SK-N-SH treated with all-trans-retinoic acid at 6 μM for 48 hours (cell line): ENCODE results near the gene KRTAP1-4.
"Not testable (repeated sequence)": the region's sequence is repeated elsewhere in the genome, so short reads cannot be mapped to it uniquely, and the experiment has no call there.

Experiments
- ESRRG ChIP-seq: fragments of 250-450 bp; sonication (Bioruptor Pico); IDR thresholded peaks from 2 replicates; pipeline ENCODE4 v1.6.1; 2021; ENCODE audit warnings: mild to moderate bottlenecking
- GLIS3 ChIP-seq: fragments of 250-450 bp; sonication (Bioruptor Pico); IDR thresholded peaks from 2 replicates; pipeline ENCODE4 v1.5.0; 2020; ENCODE audit warnings: mild to moderate bottlenecking, moderate library complexity
- ISL1 ChIP-seq: fragments of 250-450 bp; sonication (Bioruptor Pico); IDR thresholded peaks from 2 replicates; pipeline ENCODE4 v2.1.2; 2022; ENCODE audit warnings: mild to moderate bottlenecking, moderate library complexity
- OSR1 ChIP-seq: fragments of 250-450 bp; sonication (Bioruptor Pico); IDR thresholded peaks from 2 replicates; pipeline ENCODE4 v1.8.0; 2022; ENCODE audit warnings: moderate library complexity, mild to moderate bottlenecking, inconsistent platforms
- PPARA ChIP-seq: fragments of 250-450 bp; sonication (Bioruptor Pico); IDR thresholded peaks from 2 replicates; pipeline ENCODE4 v1.5.0; 2020; ENCODE audit warnings: mild to moderate bottlenecking, borderline replicate concordance
- RARB ChIP-seq: fragments of 250-450 bp; sonication (Bioruptor Pico); IDR thresholded peaks from 2 replicates; pipeline ENCODE4 v1.8.0; 2021; ENCODE audit warnings: mild to moderate bottlenecking, moderate library complexity
- SNAI2 ChIP-seq: fragments of 250-450 bp; sonication (Bioruptor Pico); IDR thresholded peaks from 2 replicates; pipeline ENCODE4 v1.5.0; 2020; ENCODE audit warnings: mild to moderate bottlenecking, moderate library complexity
- TCF4 ChIP-seq: fragments of 250-450 bp; sonication (Bioruptor Pico); IDR thresholded peaks from 2 replicates; pipeline ENCODE4 v1.8.0; 2021; ENCODE audit warnings: mild to moderate bottlenecking, moderate library complexity, borderline replicate concordance
- ZFP3 ChIP-seq: fragments of 250-450 bp; sonication (Bioruptor Pico); IDR thresholded peaks from 2 replicates; pipeline ENCODE4 v1.5.0; 2020; ENCODE audit warnings: mild to moderate bottlenecking, moderate library complexity
- ZFP30 ChIP-seq: fragments of 450-650 bp; formaldehyde crosslinking; IDR thresholded peaks from 2 replicates; pipeline ENCODE4 v1.5.0; 2022; ENCODE audit warnings: mild to moderate bottlenecking, moderate library complexity
- TF ChIP-seq, protein P1 (sequence below): fragments of 250-450 bp; sonication (Bioruptor Pico); IDR thresholded peaks from 2 replicates; pipeline ENCODE4 v1.8.0; 2020; ENCODE audit warnings: mild to moderate bottlenecking, moderate library complexity, borderline replicate concordance

DNA sequence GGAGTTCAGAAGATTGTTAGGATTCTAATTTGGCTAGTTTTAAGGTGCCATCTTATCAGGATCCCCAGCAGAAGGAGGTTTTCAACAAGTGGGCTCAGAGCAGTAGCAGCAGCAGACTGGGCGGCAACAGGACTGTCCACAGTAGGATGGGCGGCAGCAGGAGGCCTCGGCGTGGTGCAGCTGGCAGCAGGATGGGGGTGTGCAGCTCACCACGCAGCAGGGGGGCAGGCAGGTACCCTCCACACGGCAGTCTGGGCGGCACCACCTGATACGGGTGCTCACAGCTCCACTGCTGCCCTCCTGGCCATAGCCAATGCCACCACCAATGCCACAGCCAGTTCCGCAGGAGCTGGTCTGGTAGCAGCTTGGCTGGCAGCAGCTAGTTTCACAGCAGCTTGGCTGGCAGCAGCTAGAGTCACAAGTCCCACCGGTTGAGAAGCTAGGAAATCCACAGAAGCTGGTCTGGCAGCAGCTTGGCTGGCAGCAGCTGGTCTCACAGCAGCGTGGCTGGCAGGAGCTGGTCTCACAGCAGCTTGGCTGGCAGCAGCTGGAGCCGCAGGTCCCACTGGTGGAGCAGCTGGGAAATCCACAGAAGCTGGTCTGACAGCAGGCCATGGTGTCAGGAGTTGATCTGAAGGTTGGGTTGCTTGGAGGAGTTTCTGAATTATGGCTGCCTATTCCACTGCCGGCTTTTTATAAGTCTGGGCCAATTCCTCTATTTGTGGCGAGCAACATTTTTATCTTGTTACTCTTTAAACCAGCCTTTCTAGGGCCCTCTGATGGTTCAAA lies 11.0 kb upstream of the KRTAP1-4 start, which contains the start of gene KRTAP1-1:
- TF ChIP-seq PPARA (CRISPR knock-in tag); RARB; ESRRG (CRISPR knock-in tag); GLIS3 (CRISPR knock-in tag); ISL1 (CRISPR knock-in tag); SNAI2 (CRISPR knock-in tag); ZFP3 (CRISPR knock-in tag); ZFP30; TCF4 (CRISPR knock-in tag); OSR1 (CRISPR knock-in tag): not testable (repeated sequence)
- TF ChIP-seq, protein P1, sequence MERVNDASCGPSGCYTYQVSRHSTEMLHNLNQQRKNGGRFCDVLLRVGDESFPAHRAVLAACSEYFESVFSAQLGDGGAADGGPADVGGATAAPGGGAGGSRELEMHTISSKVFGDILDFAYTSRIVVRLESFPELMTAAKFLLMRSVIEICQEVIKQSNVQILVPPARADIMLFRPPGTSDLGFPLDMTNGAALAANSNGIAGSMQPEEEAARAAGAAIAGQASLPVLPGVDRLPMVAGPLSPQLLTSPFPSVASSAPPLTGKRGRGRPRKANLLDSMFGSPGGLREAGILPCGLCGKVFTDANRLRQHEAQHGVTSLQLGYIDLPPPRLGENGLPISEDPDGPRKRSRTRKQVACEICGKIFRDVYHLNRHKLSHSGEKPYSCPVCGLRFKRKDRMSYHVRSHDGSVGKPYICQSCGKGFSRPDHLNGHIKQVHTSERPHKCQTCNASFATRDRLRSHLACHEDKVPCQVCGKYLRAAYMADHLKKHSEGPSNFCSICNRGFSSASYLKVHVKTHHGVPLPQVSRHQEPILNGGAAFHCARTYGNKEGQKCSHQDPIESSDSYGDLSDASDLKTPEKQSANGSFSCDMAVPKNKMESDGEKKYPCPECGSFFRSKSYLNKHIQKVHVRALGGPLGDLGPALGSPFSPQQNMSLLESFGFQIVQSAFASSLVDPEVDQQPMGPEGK (CRISPR knock-in tag) = not testable (repeated sequence)
